WTC11 (cell line): Measurements from ENCODE around the gene DOK4. TPM values are rescaled to one million over a fixed set of nuclear protein-coding genes. Genes with fewer than 3 reads are reported as not detected.
A peak's percentile ranks its signal among the peaks of the same experiment; 100 is the strongest.

Source experiments
- ATAC-seq: fragments of 200-7000 bp; cut with Tn5 transposase; 2 replicates; pipeline ENCODE4 v1.10.0; 2021; ENCODE audit warnings: mild to moderate bottlenecking, moderate library complexity
- CTCF ChIA-PET: fragments of 300-600 bp; sonication (Branson Sonifier 250); formaldehyde crosslinking; loops from one replicate; lab custom pipeline; 2021; ENCODE audit warnings: antibody characterized with exemption; lab: Charles Lee
- POLR2A ChIA-PET: fragments of 350-600 bp; sonication (Branson Sonifier 250); formaldehyde crosslinking; loops from one replicate; lab custom pipeline; 2021; ENCODE audit warnings: antibody characterized with exemption; lab: Charles Lee
- DNase-seq: peaks from one replicate; pipeline ENCODE4 v3.0.0; 2021; ENCODE audit warnings: low spot score
- H3K27ac Mint-ChIP-seq: 2 replicates; pipeline ENCODE4 v1.8.0; 2021; ENCODE audit warnings: mixed read lengths
- H3K27me3 Mint-ChIP-seq: 2 replicates; pipeline ENCODE4 v1.8.0; 2021; ENCODE audit warnings: low read depth, mild to moderate bottlenecking, moderate library complexity, mixed read lengths
- H3K36me3 Mint-ChIP-seq: 2 replicates; pipeline ENCODE4 v1.8.0; 2021; ENCODE audit warnings: mixed read lengths
- H3K4me1 Mint-ChIP-seq: 2 replicates; pipeline ENCODE4 v1.8.0; 2022; ENCODE audit warnings: mixed read lengths
- H3K4me3 Mint-ChIP-seq: 2 replicates; pipeline ENCODE4 v1.8.0; 2021; ENCODE audit warnings: mild to moderate bottlenecking, moderate library complexity, mixed read lengths
- H3K9me3 Mint-ChIP-seq: 2 replicates; pipeline ENCODE4 v1.8.0; 2021; ENCODE audit warnings: mixed read lengths
- CBFB ChIP-seq: sonication (generic); formaldehyde crosslinking; IDR thresholded peaks from 2 replicates; pipeline ENCODE4 v1.8.1; 2022; ENCODE audit warnings: mild to moderate bottlenecking, low read depth, missing genetic modification reagents
- ESRRA ChIP-seq: sonication (generic); formaldehyde crosslinking; IDR thresholded peaks from 2 replicates; pipeline ENCODE4 v1.8.1; 2022; ENCODE audit warnings: mild to moderate bottlenecking, missing genetic modification reagents, borderline replicate concordance
- JUN ChIP-seq: sonication (generic); formaldehyde crosslinking; IDR thresholded peaks from 2 replicates; pipeline ENCODE4 v1.8.0; 2023; ENCODE audit warnings: mild to moderate bottlenecking, missing genetic modification reagents
- MXD4 ChIP-seq: fragments of 250-450 bp; sonication (Bioruptor Pico); IDR thresholded peaks from 2 replicates; pipeline ENCODE4 v1.8.0; 2021; ENCODE audit warnings: mild to moderate bottlenecking, moderate library complexity, borderline replicate concordance
- NFYB ChIP-seq: sonication (generic); formaldehyde crosslinking; conservative IDR thresholded peaks from 2 replicates; pipeline ENCODE4 v1.8.0; 2022; ENCODE audit warnings: low read depth, missing genetic modification reagents
- RORB ChIP-seq: fragments of 250-450 bp; sonication (Bioruptor Pico); IDR thresholded peaks from 2 replicates; pipeline ENCODE4 v1.9.0; 2021; ENCODE audit warnings: mild to moderate bottlenecking
- TEAD1 ChIP-seq: sonication (generic); formaldehyde crosslinking; IDR thresholded peaks from 2 replicates; pipeline ENCODE4 v1.8.0; 2022; ENCODE audit warnings: mild to moderate bottlenecking, missing genetic modification reagents
- ZNF219 ChIP-seq: sonication (generic); formaldehyde crosslinking; IDR thresholded peaks from 2 replicates; pipeline ENCODE4 v1.8.0; 2023; ENCODE audit warnings: missing genetic modification reagents, mild to moderate bottlenecking, borderline replicate concordance
- ZNF317 ChIP-seq: sonication (generic); formaldehyde crosslinking; IDR thresholded peaks from 2 replicates; pipeline ENCODE4 v1.8.1; 2023; ENCODE audit warnings: low read depth, mild to moderate bottlenecking, moderate library complexity, missing genetic modification reagents, borderline replicate concordance
- total RNA-seq: library from RNA; stranded (reverse); gene quantifications from 3 replicates; pipeline ENCODE4 v1.2.3, GENCODE V29; 2021
- TF ChIP-seq, protein P1 (sequence below): sonication (generic); formaldehyde crosslinking; IDR thresholded peaks from 2 replicates; pipeline ENCODE4 v1.8.0; 2023; ENCODE audit warnings: mild to moderate bottlenecking, missing genetic modification reagents
- TF ChIP-seq, protein P2 (sequence below): sonication (generic); formaldehyde crosslinking; IDR thresholded peaks from 2 replicates; pipeline ENCODE4 v1.8.1; 2022; ENCODE audit warnings: low read depth, missing genetic modification reagents, borderline replicate concordance
- TF ChIP-seq, protein P3 (sequence below): sonication (generic); formaldehyde crosslinking; IDR thresholded peaks from 2 replicates; pipeline ENCODE4 v1.8.1; 2023; ENCODE audit warnings: mild to moderate bottlenecking, missing genetic modification reagents
- TF ChIP-seq, protein P4 (sequence below): sonication (generic); formaldehyde crosslinking; IDR thresholded peaks from 2 replicates; pipeline ENCODE4 v1.8.1; 2023; ENCODE audit warnings: mild to moderate bottlenecking, missing genetic modification reagents
- TF ChIP-seq, protein P5 (sequence below): fragments of 250-450 bp; sonication (Bioruptor Pico); IDR thresholded peaks from 2 replicates; pipeline ENCODE4 v1.9.0; 2021; ENCODE audit warnings: mild to moderate bottlenecking
- TF ChIP-seq, protein P6 (sequence below): sonication (generic); formaldehyde crosslinking; IDR thresholded peaks from 2 replicates; pipeline ENCODE4 v1.8.0; 2022; ENCODE audit warnings: mild to moderate bottlenecking, missing genetic modification reagents
- TF ChIP-seq, protein P7 (sequence below): sonication (generic); formaldehyde crosslinking; IDR thresholded peaks from 2 replicates; pipeline ENCODE4 v1.8.1; 2022; ENCODE audit warnings: missing genetic modification reagents, borderline replicate concordance
- TF ChIP-seq, protein P8 (sequence below): sonication (generic); formaldehyde crosslinking; IDR thresholded peaks from 2 replicates; pipeline ENCODE4 v1.8.0; 2022; ENCODE audit warnings: mild to moderate bottlenecking, missing genetic modification reagents

The DOK4 gene
- total RNA-seq, 1 experiment from 2014 or later = 25.0 TPM

DNA sequence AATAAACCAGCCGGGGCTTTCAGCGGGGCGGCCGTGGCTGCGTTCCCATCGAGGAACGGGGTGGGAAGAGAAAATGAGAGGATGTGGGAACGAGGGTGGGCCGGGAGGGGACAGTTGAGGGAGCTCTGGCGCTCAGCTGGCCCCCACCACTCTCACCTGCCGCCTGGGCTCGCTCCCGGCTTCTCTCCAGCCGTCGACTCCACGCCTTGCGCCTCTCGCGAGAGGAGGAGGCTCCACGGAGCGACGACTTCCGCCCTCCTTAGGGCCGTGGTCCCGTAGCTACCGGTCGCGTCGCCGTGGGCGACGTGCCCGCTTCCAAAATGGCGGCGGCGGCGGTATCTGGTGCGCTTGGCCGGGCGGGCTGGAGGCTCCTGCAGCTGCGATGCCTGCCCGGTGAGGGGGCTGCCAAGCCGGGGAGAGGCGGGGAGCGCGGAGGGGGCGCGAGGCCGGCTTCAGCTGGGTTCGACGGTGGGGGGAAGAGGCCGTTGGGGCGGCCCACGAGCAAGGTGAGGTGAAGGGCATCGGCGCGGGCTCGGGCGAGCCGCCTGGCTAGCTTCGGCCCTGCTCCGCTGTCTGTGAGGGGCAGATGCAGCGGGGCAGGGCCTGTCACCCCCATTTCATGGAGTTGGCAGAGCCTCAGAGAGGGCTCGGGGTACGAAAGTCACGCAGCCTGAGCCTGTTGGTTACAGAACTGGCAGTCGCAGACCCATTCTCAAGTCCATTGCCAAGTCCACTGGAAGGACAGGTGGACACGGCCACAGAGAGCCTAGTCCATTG lies 38.9 kb downstream of the DOK4 start, which contains the start of the genes CIAPIN1 and COQ9 (continued):
- TF ChIP-seq CBFB (CRISPR knock-in tag) (peak; percentile 92; the same call in 1 of the 2 replicates), TEAD1 (CRISPR knock-in tag) (peak; percentile 91), ZNF219 (CRISPR knock-in tag) (no peak), JUN (peak; percentile 80; the same call in 1 of the 2 replicates)
- TF ChIP-seq, protein P1, sequence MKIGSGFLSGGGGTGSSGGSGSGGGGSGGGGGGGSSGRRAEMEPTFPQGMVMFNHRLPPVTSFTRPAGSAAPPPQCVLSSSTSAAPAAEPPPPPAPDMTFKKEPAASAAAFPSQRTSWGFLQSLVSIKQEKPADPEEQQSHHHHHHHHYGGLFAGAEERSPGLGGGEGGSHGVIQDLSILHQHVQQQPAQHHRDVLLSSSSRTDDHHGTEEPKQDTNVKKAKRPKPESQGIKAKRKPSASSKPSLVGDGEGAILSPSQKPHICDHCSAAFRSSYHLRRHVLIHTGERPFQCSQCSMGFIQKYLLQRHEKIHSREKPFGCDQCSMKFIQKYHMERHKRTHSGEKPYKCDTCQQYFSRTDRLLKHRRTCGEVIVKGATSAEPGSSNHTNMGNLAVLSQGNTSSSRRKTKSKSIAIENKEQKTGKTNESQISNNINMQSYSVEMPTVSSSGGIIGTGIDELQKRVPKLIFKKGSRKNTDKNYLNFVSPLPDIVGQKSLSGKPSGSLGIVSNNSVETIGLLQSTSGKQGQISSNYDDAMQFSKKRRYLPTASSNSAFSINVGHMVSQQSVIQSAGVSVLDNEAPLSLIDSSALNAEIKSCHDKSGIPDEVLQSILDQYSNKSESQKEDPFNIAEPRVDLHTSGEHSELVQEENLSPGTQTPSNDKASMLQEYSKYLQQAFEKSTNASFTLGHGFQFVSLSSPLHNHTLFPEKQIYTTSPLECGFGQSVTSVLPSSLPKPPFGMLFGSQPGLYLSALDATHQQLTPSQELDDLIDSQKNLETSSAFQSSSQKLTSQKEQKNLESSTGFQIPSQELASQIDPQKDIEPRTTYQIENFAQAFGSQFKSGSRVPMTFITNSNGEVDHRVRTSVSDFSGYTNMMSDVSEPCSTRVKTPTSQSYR (CRISPR knock-in tag) = peak; percentile 56; the same call in 1 of the 2 replicates
- TF ChIP-seq, protein P2, sequence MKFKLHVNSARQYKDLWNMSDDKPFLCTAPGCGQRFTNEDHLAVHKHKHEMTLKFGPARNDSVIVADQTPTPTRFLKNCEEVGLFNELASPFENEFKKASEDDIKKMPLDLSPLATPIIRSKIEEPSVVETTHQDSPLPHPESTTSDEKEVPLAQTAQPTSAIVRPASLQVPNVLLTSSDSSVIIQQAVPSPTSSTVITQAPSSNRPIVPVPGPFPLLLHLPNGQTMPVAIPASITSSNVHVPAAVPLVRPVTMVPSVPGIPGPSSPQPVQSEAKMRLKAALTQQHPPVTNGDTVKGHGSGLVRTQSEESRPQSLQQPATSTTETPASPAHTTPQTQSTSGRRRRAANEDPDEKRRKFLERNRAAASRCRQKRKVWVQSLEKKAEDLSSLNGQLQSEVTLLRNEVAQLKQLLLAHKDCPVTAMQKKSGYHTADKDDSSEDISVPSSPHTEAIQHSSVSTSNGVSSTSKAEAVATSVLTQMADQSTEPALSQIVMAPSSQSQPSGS (CRISPR knock-in tag) = no peak
- TF ChIP-seq, protein P3, sequence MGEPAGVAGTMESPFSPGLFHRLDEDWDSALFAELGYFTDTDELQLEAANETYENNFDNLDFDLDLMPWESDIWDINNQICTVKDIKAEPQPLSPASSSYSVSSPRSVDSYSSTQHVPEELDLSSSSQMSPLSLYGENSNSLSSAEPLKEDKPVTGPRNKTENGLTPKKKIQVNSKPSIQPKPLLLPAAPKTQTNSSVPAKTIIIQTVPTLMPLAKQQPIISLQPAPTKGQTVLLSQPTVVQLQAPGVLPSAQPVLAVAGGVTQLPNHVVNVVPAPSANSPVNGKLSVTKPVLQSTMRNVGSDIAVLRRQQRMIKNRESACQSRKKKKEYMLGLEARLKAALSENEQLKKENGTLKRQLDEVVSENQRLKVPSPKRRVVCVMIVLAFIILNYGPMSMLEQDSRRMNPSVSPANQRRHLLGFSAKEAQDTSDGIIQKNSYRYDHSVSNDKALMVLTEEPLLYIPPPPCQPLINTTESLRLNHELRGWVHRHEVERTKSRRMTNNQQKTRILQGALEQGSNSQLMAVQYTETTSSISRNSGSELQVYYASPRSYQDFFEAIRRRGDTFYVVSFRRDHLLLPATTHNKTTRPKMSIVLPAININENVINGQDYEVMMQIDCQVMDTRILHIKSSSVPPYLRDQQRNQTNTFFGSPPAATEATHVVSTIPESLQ (CRISPR knock-in tag) = no peak
- TF ChIP-seq, protein P4, sequence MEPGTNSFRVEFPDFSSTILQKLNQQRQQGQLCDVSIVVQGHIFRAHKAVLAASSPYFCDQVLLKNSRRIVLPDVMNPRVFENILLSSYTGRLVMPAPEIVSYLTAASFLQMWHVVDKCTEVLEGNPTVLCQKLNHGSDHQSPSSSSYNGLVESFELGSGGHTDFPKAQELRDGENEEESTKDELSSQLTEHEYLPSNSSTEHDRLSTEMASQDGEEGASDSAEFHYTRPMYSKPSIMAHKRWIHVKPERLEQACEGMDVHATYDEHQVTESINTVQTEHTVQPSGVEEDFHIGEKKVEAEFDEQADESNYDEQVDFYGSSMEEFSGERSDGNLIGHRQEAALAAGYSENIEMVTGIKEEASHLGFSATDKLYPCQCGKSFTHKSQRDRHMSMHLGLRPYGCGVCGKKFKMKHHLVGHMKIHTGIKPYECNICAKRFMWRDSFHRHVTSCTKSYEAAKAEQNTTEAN (CRISPR knock-in tag) = no peak
- TF ChIP-seq, all 79 proteins: peak for 26

DNA sequence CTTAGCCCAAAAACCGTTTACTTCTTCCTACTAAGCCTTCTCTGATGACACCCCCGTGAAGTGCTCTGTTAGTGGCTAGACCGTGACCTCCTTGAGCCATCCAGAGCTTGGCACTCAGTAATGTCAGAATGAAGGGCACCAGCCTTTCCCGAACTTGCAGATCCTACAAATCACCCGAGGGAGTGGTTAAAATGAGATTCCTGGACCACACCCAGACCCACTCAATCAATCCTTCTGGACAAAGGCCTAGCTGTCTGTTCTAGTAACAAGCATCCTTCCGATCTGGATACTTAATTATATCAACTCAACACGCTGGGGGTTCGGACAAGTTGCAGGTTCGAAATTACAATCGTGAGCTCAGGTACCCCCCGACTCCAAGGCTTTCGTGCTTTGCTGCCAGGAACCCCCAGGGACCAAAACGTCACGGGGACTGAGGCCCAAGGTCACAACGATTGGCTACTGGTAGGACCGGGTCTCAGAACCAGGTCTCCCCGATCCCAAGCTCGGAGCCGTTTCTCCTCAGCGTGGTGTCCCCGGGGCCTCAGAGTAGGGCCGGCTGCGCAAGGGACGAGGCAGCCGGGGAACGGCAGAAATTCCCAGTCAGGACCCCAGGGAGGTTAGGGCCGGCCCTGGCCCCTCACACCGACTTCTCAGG lies 39.6 kb downstream of the DOK4 start:
- peak; percentile 36 for ATAC-seq
- H3K4me3 Mint-ChIP-seq = peak overlapping the region; percentile 91
- DNase-seq = no peak
- peak overlapping the region; percentile 9 for H3K27ac Mint-ChIP-seq
- no peaks in the 10 kb centered on the region for H3K27me3 Mint-ChIP-seq
- POLR2A ChIA-PET = interaction anchor here (0.8 to 1.3 kb wide), 5 partner anchors 15 to 73 kb away, joined by 3 to 9 read pairs (median 4); partner anchors contain the start of gene POLR2C
- peaks cover 20% of the 10 kb centered on the region for H3K36me3 Mint-ChIP-seq
- peaks cover 13% of the 10 kb centered on the region for H3K4me1 Mint-ChIP-seq
- H3K9me3 Mint-ChIP-seq = peaks cover 2% of the 10 kb centered on the region
- CTCF ChIA-PET = interaction anchor here (0.7 to 3.8 kb wide), 13 partner anchors 9 to 354 kb away, joined by 3 to 36 read pairs (median 5); partner anchors contain the start of genes CCL17, CPNE2 and POLR2C
- TF ChIP-seq MXD4 (CRISPR knock-in tag) (no peak), ZNF317 (CRISPR knock-in tag) (no peak), RORB (CRISPR knock-in tag) (no peak), ESRRA (CRISPR knock-in tag) (no peak), ZNF219 (CRISPR knock-in tag) (no peak), NFYB (CRISPR knock-in tag) (no peak)
- TF ChIP-seq, protein P5, sequence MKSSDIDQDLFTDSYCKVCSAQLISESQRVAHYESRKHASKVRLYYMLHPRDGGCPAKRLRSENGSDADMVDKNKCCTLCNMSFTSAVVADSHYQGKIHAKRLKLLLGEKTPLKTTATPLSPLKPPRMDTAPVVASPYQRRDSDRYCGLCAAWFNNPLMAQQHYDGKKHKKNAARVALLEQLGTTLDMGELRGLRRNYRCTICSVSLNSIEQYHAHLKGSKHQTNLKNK (CRISPR knock-in tag) = no peak
- TF ChIP-seq, protein P6, sequence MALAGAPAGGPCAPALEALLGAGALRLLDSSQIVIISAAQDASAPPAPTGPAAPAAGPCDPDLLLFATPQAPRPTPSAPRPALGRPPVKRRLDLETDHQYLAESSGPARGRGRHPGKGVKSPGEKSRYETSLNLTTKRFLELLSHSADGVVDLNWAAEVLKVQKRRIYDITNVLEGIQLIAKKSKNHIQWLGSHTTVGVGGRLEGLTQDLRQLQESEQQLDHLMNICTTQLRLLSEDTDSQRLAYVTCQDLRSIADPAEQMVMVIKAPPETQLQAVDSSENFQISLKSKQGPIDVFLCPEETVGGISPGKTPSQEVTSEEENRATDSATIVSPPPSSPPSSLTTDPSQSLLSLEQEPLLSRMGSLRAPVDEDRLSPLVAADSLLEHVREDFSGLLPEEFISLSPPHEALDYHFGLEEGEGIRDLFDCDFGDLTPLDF (CRISPR knock-in tag) = no peak
- TF ChIP-seq, protein P7, sequence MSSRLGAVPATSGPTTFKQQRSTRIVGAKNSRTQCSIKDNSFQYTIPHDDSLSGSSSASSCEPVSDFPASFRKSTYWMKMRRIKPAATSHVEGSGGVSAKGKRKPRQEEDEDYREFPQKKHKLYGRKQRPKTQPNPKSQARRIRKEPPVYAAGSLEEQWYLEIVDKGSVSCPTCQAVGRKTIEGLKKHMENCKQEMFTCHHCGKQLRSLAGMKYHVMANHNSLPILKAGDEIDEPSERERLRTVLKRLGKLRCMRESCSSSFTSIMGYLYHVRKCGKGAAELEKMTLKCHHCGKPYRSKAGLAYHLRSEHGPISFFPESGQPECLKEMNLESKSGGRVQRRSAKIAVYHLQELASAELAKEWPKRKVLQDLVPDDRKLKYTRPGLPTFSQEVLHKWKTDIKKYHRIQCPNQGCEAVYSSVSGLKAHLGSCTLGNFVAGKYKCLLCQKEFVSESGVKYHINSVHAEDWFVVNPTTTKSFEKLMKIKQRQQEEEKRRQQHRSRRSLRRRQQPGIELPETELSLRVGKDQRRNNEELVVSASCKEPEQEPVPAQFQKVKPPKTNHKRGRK = no peak
- TF ChIP-seq, protein P3 (CRISPR knock-in tag) = no peak
- TF ChIP-seq, protein P8, sequence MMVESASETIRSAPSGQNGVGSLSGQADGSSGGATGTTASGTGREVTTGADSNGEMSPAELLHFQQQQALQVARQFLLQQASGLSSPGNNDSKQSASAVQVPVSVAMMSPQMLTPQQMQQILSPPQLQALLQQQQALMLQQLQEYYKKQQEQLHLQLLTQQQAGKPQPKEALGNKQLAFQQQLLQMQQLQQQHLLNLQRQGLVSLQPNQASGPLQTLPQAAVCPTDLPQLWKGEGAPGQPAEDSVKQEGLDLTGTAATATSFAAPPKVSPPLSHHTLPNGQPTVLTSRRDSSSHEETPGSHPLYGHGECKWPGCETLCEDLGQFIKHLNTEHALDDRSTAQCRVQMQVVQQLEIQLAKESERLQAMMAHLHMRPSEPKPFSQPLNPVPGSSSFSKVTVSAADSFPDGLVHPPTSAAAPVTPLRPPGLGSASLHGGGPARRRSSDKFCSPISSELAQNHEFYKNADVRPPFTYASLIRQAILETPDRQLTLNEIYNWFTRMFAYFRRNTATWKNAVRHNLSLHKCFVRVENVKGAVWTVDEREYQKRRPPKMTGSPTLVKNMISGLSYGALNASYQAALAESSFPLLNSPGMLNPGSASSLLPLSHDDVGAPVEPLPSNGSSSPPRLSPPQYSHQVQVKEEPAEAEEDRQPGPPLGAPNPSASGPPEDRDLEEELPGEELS (CRISPR knock-in tag) = no peak
